NCI-H226 (cell line): ENCODE measurements around the gene RIN3.

Experiments
- DNase-seq: peaks from one replicate; pipeline ENCODE4 v3.0.0-alpha.2; 2015

The RIN3 gene

GRCh38 chr14:92733007-92733406 lies 219.4 kb downstream of the RIN3 start:
- no peak for DNase-seq

DNA sequence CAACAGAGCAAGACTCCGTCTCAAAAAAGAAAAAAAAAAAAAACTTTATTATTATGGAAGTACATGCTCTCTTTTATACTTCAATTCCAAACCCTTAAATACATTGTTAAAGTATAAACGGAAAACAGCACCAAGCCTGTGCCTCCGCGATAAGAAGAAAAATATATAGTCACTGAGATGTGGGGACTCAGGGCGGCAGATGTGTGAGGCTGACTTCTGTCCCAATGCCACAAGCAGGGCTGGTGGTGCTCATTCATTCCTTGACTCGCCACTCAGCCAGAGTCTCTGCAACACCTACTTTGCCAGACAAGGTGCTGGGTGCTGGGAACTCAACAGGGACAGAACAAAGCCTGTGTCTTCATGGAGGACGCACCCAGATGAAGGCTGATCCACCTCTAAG lies 221.0 kb downstream of the RIN3 start:
- no peak for DNase-seq

DNA sequence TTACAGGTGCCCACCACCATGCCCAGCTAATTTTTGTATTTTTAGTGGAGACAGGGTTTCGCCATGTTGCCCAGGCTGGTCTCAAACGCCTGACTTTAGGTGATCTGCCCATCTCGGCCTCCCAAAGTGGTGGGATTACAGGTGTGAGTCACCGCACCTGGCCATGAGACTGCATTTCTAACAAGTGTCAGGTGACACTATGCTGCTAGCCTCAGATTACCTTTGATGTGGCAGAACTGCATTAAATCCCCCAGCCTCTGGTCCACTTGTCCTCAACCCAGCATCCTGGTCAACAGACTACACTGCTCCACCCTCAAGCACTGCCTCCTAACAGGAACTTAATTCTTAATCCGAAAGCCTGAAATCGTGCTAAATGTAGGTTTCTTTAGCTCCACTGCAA lies 221.8 kb downstream of the RIN3 start:
- DNase-seq, result no peak

DNA sequence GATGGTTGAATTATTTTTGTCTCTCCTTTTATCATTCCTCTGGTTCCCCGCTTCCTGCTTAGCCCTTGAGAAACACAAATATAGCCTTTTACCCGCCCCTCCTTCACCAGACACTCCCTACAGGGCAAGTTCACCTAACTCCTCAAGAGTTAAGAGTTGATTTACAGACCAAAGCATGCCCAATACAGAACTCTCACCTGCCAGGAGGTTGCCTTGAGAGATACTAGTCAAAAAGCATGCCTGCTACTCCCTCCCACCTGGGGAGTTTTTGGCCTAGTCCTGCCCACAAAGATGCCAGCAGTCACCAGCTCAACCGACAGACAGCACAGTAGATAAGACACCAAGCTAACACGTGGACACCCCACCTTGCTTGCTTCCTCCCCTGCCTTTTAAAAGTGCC lies 223.6 kb downstream of the RIN3 start:
- DNase-seq, result no peak

GRCh38 chr14:92737619-92738188 lies 224.1 kb downstream of the RIN3 start:
- no peak for DNase-seq
